Endothelial cell of umbilical vein (primary cell): ENCODE results near the gene AGO4. TPM values are rescaled to one million over a fixed set of nuclear protein-coding genes. Genes with fewer than 3 reads are reported as not detected.

ENCODE experiments used
- BruUV-seq: library from RNA; stranded (reverse); fragments of 400-500 nt; replicated peaks from 2 replicates; lab custom pipeline; 2021; lab: Mats Ljungman, UMichigan
- CTCF ChIA-PET: fragments of 300-600, 350-600 bp; sonication (Branson Sonifier 250); formaldehyde crosslinking; loops from one replicate; lab custom pipeline; 2021; ENCODE audit warnings: antibody characterized with exemption, inconsistent platforms; lab: Charles Lee
- POLR2A ChIA-PET: fragments of 300-600, 350-600 bp; sonication (Branson Sonifier 250); formaldehyde crosslinking; loops from one replicate; lab custom pipeline; 2021; ENCODE audit warnings: antibody characterized with exemption, inconsistent platforms; lab: Charles Lee
- DNase-seq: peaks from one replicate; pipeline ENCODE4 v3.0.0-alpha.2; 2011; ENCODE audit warnings: low read depth, low spot score
- FAIRE-seq: peaks from 2 replicates; lab custom pipeline; 2011; peaks lifted over from hg19 to GRCh38; lab: Jason Lieb, UNC
- H2AFZ ChIP-seq: 2 replicates; pipeline ENCODE4 v1.6.0; 2012; ENCODE audit warnings: low read depth, low read length, control low read depth, inconsistent platforms
- H3K27ac ChIP-seq: 2 replicates; pipeline ENCODE4 v1.5.1; 2011; ENCODE audit warnings: low read depth, mild to moderate bottlenecking, control low read depth, low read length, moderate library complexity; ENCODE audit not compliant: insufficient read depth
- H3K27me3 ChIP-seq, 2 experiments: 2 replicates each; pipeline versions ENCODE4 v1.6.0 to v1.6.1; 2011; ENCODE audit warnings: low read length in 2 of 2, mixed read lengths in 1 of 2; ENCODE audit not compliant: control insufficient read depth in 2 of 2, insufficient read depth in 2 of 2
- H3K36me3 ChIP-seq, 2 experiments: 2 replicates in 1 of 2; 3 replicates in 1 of 2; pipeline ENCODE4 v1.5.1; 2011; ENCODE audit warnings: low read length in 2 of 2, mild to moderate bottlenecking in 1 of 2, moderate library complexity in 1 of 2; ENCODE audit not compliant: control insufficient read depth in 2 of 2, insufficient read depth in 2 of 2; ENCODE audit errors: extremely low read depth in 1 of 2
- H3K4me1 ChIP-seq: 3 replicates; pipeline ENCODE4 v1.5.1; 2011; ENCODE audit warnings: mild to moderate bottlenecking, low read length; ENCODE audit not compliant: control insufficient read depth, insufficient read depth; ENCODE audit errors: extremely low read depth
- H3K4me2 ChIP-seq: 2 replicates; pipeline ENCODE4 v1.6.1; 2011; ENCODE audit warnings: low read length, control low read depth, mixed read lengths; ENCODE audit not compliant: insufficient read depth
- H3K4me3 ChIP-seq, 3 experiments: fragments of 200-600 bp in 1 of 3; sonication (generic), shearing (Covaris generic) in 1 of 3; replicated peaks in 1 of 3; 2 replicates each; pipeline ENCODE4 v1.5.1; 2011 to 2016; ENCODE audit warnings: control low read depth in 3 of 3, low read length in 3 of 3, mild to moderate bottlenecking in 2 of 3, inconsistent platforms in 1 of 3, low read depth in 1 of 3, moderate library complexity in 1 of 3; ENCODE audit not compliant: insufficient read depth in 1 of 3
- H3K79me2 ChIP-seq: 2 replicates; pipeline ENCODE4 v1.6.0; 2012; ENCODE audit warnings: low read length, inconsistent platforms; ENCODE audit not compliant: control insufficient read depth, insufficient read depth
- H3K9ac ChIP-seq: replicated peaks from 2 replicates; pipeline ENCODE3; 2011; ENCODE audit warnings: low read length, control low read depth; ENCODE audit not compliant: insufficient read depth; ENCODE audit errors: extremely low read depth
- H3K9me1 ChIP-seq: replicated peaks from 3 replicates; pipeline ENCODE4 v1.6.0; 2011; ENCODE audit warnings: mild to moderate bottlenecking, low read length; ENCODE audit not compliant: control insufficient read depth, insufficient read depth; ENCODE audit errors: extremely low read depth
- H3K9me3 ChIP-seq: replicated peaks from 2 replicates; pipeline ENCODE4 v1.5.1; 2012; ENCODE audit warnings: low read length, inconsistent platforms; ENCODE audit not compliant: control insufficient read depth, insufficient read depth
- H4K20me1 ChIP-seq: replicated peaks from 2 replicates; pipeline ENCODE3; 2011; ENCODE audit warnings: mild to moderate bottlenecking, low read length; ENCODE audit not compliant: control insufficient read depth, insufficient read depth; ENCODE audit errors: extremely low read depth
- EZH2 ChIP-seq: IDR thresholded peaks from 2 replicates; pipeline ENCODE4 v1.6.1; 2012; ENCODE audit warnings: borderline replicate concordance, low read depth, mild to moderate bottlenecking, moderate library complexity, low read length, inconsistent platforms; ENCODE audit not compliant: severe bottlenecking
- FOS ChIP-seq: IDR thresholded peaks from 2 replicates; pipeline ENCODE4 v1.6.1; 2011; ENCODE audit warnings: mild to moderate bottlenecking, low read length, moderate library complexity, borderline replicate concordance; ENCODE audit not compliant: insufficient read depth
- GATA2 ChIP-seq: IDR thresholded peaks from 2 replicates; pipeline ENCODE4 v1.7.0; 2011; ENCODE audit warnings: low read depth, mild to moderate bottlenecking, moderate library complexity, mixed read lengths, low read length; ENCODE audit not compliant: insufficient read length, insufficient read depth
- JUN ChIP-seq: IDR thresholded peaks from 2 replicates; pipeline ENCODE4 v1.6.1; 2011; ENCODE audit warnings: borderline replicate concordance, low read depth; ENCODE audit not compliant: insufficient read length, insufficient read depth
- MYC ChIP-seq: IDR thresholded peaks from one replicate; pipeline ENCODE4 v1.6.1; 2011; ENCODE audit warnings: mild to moderate bottlenecking, low read depth, low read length
- POLR2A ChIP-seq: IDR thresholded peaks from 2 replicates; pipeline ENCODE4 v1.6.1; 2012; ENCODE audit warnings: low read depth, mild to moderate bottlenecking, control low read depth, low read length
- POLR2AphosphoS5 ChIP-seq: IDR thresholded peaks from 2 replicates; pipeline ENCODE4 v1.6.1; 2012; ENCODE audit warnings: low read depth, mild to moderate bottlenecking, control low read depth, low read length, moderate library complexity; ENCODE audit not compliant: insufficient read depth
- dilution Hi-C: fragments of 300-500 bp; cut with MboI; formaldehyde crosslinking; loops from one replicate; pipeline ENCODE4 v1.15.0; 2019; ENCODE audit warnings: low sequenced_read_pairs; ENCODE audit not compliant: extremely low pct_ligation_motif_present
- intact Hi-C: fragments of 100-400 bp; cut with micrococcal nuclease; formaldehyde crosslinking; loops from one replicate; pipeline ENCODE4 v1.10.0; 2022
- polyA plus RNA-seq, 4 experiments: library from polyadenylated mRNA; depleted of rRNA in 3 of 4; stranded (reverse) in 3 of 4; unstranded in 1 of 4; fragments of >200 nt; gene quantifications; 2 replicates each; pipeline versions ENCODE4 v1.2.1 to v1.2.3, GENCODE V29; 2011 to 2012; ENCODE audit warnings: missing spikeins in 1 of 4
- total RNA-seq: library from RNA; stranded (reverse); gene quantifications from 2 replicates; pipeline ENCODE4 v1.2.3, GENCODE V29; 2021
- TF ChIP-seq, protein P1 (sequence below): IDR thresholded peaks from 2 replicates; pipeline ENCODE4 v1.6.1; 2011; ENCODE audit not compliant: insufficient read depth, insufficient read length
- TF ChIP-seq, protein P2 (sequence below), 2 donors: IDR thresholded peaks; 1 replicate in 1 of 2; 2 replicates in 1 of 2; pipeline ENCODE4 v1.5.1; 2011; ENCODE audit warnings: low read length in 2 of 2, mild to moderate bottlenecking in 2 of 2, moderate library complexity in 2 of 2, control low read depth in 1 of 2, inconsistent platforms in 1 of 2, low read depth in 1 of 2; ENCODE audit not compliant: insufficient read depth in 1 of 2; ENCODE audit errors: extremely low read depth in 1 of 2

The AGO4 gene
- total and polyA plus RNA-seq, 2 donors (not counting 3 experiments of a cell fraction or from before 2014, with no cell fraction given): 11.1 to 19.8 TPM

DNA sequence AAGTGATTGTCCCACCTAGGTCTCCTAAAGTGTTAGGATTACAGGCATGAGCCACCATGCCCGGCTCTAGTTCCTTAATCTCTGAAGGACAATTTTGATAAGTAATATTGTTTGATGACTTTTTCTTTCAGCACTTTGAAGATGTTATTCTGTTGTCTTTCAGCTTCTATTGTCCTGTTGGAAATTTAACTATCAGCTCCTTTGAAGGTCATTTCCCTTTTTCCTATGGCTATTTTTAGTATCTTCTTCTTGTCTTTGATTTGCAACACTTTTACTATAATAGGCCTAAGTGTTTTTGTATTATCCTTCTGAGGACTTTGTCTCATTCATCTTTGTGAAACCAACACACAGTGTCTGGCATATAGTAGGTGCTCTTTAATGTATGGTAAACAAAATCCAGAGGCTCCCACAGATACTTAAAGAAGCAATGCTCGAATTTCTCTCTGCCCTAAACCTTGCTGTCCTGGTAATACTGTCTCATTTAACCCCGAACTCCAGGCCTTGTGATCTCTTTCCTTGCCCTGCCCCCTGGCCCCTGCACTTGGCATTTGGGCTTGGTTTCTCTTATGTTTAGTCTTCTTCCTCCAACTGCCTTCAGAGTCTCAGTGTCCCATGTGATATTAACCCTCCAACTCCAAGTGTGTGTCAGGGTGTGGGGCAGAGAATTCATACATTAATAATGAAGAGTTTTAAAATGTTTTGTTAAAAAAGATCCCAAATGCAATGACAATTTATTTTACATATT, 56.2 kb downstream of the AGO4 start:
- Histone ChIP-seq H3K9ac (no peak overlapping the region), H3K27me3 (no peaks in the 10 kb centered on the region), H2AFZ (no peak overlapping the region), H3K4me2 (no peak overlapping the region), H3K9me1 (no peaks in the 10 kb centered on the region), H3K4me1 (no peaks in the 10 kb centered on the region), H3K79me2 (no peaks in the 10 kb centered on the region), H3K36me3 (no peaks in the 10 kb centered on the region), H3K9me3 (no peaks in the 10 kb centered on the region), H3K4me3 (no peak overlapping the region), H3K27ac (no peak overlapping the region), H4K20me1 (no peaks in the 10 kb centered on the region)
- no peak for DNase-seq
- no TSS peak for BruUV-seq
- dilution Hi-C loops: no loop called here
- FAIRE-seq: no peak
- CTCF ChIA-PET: no interaction called here
- TF ChIP-seq, protein P1, sequence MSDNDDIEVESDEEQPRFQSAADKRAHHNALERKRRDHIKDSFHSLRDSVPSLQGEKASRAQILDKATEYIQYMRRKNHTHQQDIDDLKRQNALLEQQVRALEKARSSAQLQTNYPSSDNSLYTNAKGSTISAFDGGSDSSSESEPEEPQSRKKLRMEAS: no peak
- POLR2A ChIA-PET: no interaction called here
- intact Hi-C loops: no loop called here

DNA sequence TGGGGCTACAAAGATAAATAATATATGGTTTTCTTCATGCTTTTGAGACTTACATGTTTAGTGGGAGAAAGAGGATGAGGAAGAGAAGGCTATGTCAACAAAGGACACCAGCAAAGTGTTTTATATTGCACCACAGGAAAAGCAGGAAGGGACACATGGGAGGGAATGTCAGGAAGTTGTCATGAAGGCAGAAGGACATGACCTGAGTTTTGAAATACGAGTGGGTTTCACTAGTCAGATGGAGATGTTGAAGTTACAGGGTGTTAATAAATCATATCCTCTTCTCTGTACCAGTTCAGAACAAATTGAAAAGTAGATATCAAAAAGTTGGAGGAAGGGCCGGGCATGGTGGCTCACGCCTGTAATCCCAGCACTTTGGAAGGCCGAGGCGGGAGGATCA, 57.0 kb downstream of the AGO4 start:
- no peak for FAIRE-seq
- Histone ChIP-seq H3K9ac (no peak overlapping the region), H3K36me3 (no peaks in the 10 kb centered on the region), H3K9me1 (no peaks in the 10 kb centered on the region), H2AFZ (no peak overlapping the region), H3K27ac (no peak overlapping the region), H3K79me2 (no peaks in the 10 kb centered on the region), H4K20me1 (no peaks in the 10 kb centered on the region), H3K4me3 (no peak overlapping the region), H3K27me3 (no peaks in the 10 kb centered on the region), H3K9me3 (no peaks in the 10 kb centered on the region), H3K4me2 (no peak overlapping the region), H3K4me1 (no peaks in the 10 kb centered on the region)
- CTCF ChIA-PET: no interaction called here
- dilution Hi-C loops (no loop called here), intact Hi-C loops (no loop called here)
- no peak for DNase-seq
- TF ChIP-seq MYC (no peak), POLR2AphosphoS5 (no peak), FOS (no peak), POLR2A (no peak), GATA2 (no peak), EZH2 (no peak), JUN (no peak)
- TF ChIP-seq, protein P1: no peak
- TF ChIP-seq, protein P2, sequence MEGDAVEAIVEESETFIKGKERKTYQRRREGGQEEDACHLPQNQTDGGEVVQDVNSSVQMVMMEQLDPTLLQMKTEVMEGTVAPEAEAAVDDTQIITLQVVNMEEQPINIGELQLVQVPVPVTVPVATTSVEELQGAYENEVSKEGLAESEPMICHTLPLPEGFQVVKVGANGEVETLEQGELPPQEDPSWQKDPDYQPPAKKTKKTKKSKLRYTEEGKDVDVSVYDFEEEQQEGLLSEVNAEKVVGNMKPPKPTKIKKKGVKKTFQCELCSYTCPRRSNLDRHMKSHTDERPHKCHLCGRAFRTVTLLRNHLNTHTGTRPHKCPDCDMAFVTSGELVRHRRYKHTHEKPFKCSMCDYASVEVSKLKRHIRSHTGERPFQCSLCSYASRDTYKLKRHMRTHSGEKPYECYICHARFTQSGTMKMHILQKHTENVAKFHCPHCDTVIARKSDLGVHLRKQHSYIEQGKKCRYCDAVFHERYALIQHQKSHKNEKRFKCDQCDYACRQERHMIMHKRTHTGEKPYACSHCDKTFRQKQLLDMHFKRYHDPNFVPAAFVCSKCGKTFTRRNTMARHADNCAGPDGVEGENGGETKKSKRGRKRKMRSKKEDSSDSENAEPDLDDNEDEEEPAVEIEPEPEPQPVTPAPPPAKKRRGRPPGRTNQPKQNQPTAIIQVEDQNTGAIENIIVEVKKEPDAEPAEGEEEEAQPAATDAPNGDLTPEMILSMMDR (IDR thresholded peaks at IDR 0.05; ENCODE audit: extremely low read depth in 1 of 2, insufficient read depth in 1 of 2, low read depth in 1 of 2, low read length in 2 of 2): no peak
- POLR2A ChIA-PET: no interaction called here
- BruUV-seq: no TSS peak
